Measurements from ENCODE around the gene ORAI3.
A peak's percentile ranks its signal among the peaks of the same experiment; 100 is the strongest.

ORAI3 gene

DNA sequence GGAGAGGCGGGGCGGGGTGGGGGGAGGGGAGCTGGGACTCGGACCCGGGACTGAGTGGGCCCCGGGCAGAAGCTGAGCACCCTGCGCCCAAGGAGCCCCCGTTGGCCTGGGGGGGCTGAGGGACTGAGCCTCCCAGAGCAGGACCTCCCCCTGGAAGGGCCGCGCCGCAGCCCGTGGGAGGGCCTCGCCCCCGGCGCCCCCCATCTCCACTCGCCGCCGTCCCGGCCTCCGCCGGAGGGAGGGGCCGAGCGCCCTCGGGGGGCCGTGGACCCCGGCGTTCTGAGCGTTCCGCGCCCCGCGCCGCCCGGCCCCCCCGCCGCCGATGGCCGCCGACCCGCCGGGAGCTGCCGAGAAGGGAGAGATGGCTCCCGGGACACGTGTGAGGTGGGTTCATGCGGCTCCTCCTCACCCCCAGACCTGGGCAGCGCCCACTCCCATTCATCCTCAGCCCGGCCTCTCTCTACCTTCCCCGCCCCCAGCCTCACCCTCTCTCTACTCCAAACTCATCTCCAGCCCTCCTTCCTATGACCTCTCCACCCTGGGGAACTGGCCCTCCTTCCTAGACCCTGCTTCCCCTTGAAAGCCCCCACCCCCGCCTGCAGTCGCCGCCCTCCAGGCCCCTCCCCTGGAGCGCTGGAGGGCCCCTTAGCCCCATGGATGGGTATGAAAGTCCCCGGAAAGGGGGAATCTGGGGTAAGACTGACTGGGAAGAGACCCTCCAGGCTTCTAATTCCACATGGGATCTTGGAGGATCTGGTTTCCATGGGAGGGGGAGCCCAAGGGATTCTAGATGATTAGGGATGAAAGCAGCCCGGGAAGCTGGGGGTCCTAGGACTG is 24.6 kb upstream of the ORAI3 start (continued):
- no peak for TF ChIP-seq ZNF274 (IDR thresholded peaks at IDR 0.05; ENCODE audit: low read length)
- TF ChIP-seq ZNF274 (tag by site-specific recombination; IDR thresholded peaks at IDR 0.05; ENCODE audit: borderline replicate concordance): no peak
- no peak for TF ChIP-seq ZNF266 (tag by site-specific recombination; IDR thresholded peaks at IDR 0.05; ENCODE audit: low read depth)
- no peak for TF ChIP-seq ZNF549 (tag by site-specific recombination; IDR thresholded peaks at IDR 0.05)
- no peak for TF ChIP-seq ZXDB (tag by site-specific recombination; IDR thresholded peaks at IDR 0.05)
- peak; percentile 63 for TF ChIP-seq KLF1 (tag by site-specific recombination; IDR thresholded peaks at IDR 0.05)
- TF ChIP-seq ZIC2 (tag by site-specific recombination; IDR thresholded peaks at IDR 0.05): peak; percentile 49
- TF ChIP-seq SALL2 (tag by site-specific recombination; IDR thresholded peaks at IDR 0.05; ENCODE audit: borderline replicate concordance): no peak
- TF ChIP-seq, protein P1, sequence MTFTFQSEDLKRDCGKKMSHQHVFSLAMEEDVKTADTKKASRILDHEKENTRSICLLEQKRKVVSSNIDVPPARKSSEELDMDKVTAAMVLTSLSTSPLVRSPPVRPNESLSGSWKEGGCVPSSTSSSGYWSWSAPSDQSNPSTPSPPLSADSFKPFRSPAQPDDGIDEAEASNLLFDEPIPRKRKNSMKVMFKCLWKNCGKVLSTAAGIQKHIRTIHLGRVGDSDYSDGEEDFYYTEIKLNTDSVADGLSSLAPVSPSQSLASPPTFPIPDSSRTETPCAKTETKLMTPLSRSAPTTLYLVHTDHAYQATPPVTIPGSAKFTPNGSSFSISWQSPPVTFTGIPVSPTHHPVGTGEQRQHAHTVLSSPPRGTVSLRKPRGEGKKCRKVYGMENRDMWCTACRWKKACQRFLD (tag by site-specific recombination; IDR thresholded peaks at IDR 0.05): no peak
- no peak for TF ChIP-seq ZNF830 (tag by site-specific recombination; IDR thresholded peaks at IDR 0.05; ENCODE audit: low read depth)
- TF ChIP-seq ZNF514 (tag by site-specific recombination; IDR thresholded peaks at IDR 0.05): no peak
- no peak for TF ChIP-seq ZNF248 (tag by site-specific recombination; IDR thresholded peaks at IDR 0.05)
- TF ChIP-seq YY2 (tag by site-specific recombination; IDR thresholded peaks at IDR 0.05): no peak
- no peak for TF ChIP-seq KLF7 (tag by site-specific recombination; IDR thresholded peaks at IDR 0.05; ENCODE audit: borderline replicate concordance)
- TF ChIP-seq, protein P2, sequence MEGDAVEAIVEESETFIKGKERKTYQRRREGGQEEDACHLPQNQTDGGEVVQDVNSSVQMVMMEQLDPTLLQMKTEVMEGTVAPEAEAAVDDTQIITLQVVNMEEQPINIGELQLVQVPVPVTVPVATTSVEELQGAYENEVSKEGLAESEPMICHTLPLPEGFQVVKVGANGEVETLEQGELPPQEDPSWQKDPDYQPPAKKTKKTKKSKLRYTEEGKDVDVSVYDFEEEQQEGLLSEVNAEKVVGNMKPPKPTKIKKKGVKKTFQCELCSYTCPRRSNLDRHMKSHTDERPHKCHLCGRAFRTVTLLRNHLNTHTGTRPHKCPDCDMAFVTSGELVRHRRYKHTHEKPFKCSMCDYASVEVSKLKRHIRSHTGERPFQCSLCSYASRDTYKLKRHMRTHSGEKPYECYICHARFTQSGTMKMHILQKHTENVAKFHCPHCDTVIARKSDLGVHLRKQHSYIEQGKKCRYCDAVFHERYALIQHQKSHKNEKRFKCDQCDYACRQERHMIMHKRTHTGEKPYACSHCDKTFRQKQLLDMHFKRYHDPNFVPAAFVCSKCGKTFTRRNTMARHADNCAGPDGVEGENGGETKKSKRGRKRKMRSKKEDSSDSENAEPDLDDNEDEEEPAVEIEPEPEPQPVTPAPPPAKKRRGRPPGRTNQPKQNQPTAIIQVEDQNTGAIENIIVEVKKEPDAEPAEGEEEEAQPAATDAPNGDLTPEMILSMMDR (tag by site-specific recombination; IDR thresholded peaks at IDR 0.05): no peak
- TF ChIP-seq ZNF223 (tag by site-specific recombination; IDR thresholded peaks at IDR 0.05): no peak
- no peak for TF ChIP-seq ZNF560 (tag by site-specific recombination; IDR thresholded peaks at IDR 0.05; ENCODE audit: borderline replicate concordance)
- TF ChIP-seq ZNF19 (tag by site-specific recombination; IDR thresholded peaks at IDR 0.05; ENCODE audit: low read depth): no peak
- TF ChIP-seq MEIS1 (CRISPR knock-in tag; IDR thresholded peaks at IDR 0.05; ENCODE audit: borderline replicate concordance): no peak
- TF ChIP-seq, protein P3, sequence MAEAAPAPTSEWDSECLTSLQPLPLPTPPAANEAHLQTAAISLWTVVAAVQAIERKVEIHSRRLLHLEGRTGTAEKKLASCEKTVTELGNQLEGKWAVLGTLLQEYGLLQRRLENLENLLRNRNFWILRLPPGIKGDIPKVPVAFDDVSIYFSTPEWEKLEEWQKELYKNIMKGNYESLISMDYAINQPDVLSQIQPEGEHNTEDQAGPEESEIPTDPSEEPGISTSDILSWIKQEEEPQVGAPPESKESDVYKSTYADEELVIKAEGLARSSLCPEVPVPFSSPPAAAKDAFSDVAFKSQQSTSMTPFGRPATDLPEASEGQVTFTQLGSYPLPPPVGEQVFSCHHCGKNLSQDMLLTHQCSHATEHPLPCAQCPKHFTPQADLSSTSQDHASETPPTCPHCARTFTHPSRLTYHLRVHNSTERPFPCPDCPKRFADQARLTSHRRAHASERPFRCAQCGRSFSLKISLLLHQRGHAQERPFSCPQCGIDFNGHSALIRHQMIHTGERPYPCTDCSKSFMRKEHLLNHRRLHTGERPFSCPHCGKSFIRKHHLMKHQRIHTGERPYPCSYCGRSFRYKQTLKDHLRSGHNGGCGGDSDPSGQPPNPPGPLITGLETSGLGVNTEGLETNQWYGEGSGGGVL (tag by site-specific recombination; IDR thresholded peaks at IDR 0.05): peak; percentile 49
- no peak for TF ChIP-seq ZNF221 (tag by site-specific recombination; IDR thresholded peaks at IDR 0.05; ENCODE audit: borderline replicate concordance)
- TF ChIP-seq EGR2 (tag by site-specific recombination; IDR thresholded peaks at IDR 0.05; ENCODE audit: low read depth): peak; percentile 84
- TF ChIP-seq ZNF623 (tag by site-specific recombination; IDR thresholded peaks at IDR 0.05): no peak
- no peak for TF ChIP-seq ZNF239 (tag by site-specific recombination; IDR thresholded peaks at IDR 0.05)
- peak; percentile 82 for TF ChIP-seq ZFHX2 (tag by site-specific recombination; conservative IDR thresholded peaks at IDR 0.05)
- no peak; the same call in 1 of the 2 replicates for TF ChIP-seq BCL11B (tag by site-specific recombination; IDR thresholded peaks at IDR 0.05; ENCODE audit: low read depth)
- peak; percentile 56; the same call in 1 of the 2 replicates for TF ChIP-seq YY1 (tag by site-specific recombination; IDR thresholded peaks at IDR 0.05)
- no peak for TF ChIP-seq ZNF157 (tag by site-specific recombination; IDR thresholded peaks at IDR 0.05)
- TF ChIP-seq, protein P4, sequence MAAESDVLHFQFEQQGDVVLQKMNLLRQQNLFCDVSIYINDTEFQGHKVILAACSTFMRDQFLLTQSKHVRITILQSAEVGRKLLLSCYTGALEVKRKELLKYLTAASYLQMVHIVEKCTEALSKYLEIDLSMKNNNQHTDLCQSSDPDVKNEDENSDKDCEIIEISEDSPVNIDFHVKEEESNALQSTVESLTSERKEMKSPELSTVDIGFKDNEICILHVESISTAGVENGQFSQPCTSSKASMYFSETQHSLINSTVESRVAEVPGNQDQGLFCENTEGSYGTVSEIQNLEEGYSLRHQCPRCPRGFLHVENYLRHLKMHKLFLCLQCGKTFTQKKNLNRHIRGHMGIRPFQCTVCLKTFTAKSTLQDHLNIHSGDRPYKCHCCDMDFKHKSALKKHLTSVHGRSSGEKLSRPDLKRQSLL (tag by site-specific recombination; IDR thresholded peaks at IDR 0.05): no peak
- no peak for TF ChIP-seq ZNF404 (tag by site-specific recombination; IDR thresholded peaks at IDR 0.05)
